Sigmoid colon (tissue), 7 donors: Measurements from ENCODE around the gene ZNF486. TPM values are rescaled to one million over a fixed set of nuclear protein-coding genes. Genes with fewer than 3 reads are reported as not detected.
"Not testable (repeated sequence)": the region's sequence is repeated elsewhere in the genome, so short reads cannot be mapped to it uniquely, and the experiment has no call there.

Experiments used
- DNase-seq: peaks from one replicate; pipeline ENCODE4 v3.0.0-alpha.2; 2019
- H3K27ac ChIP-seq, 4 donors: fragments of 200-600 bp; sonication (generic); one replicate each; pipeline ENCODE4 v1.5.1; 2016 to 2019; ENCODE audit warnings: mild to moderate bottlenecking in 1 of 4
- H3K27me3 ChIP-seq, 3 donors: fragments of 200-600 bp; sonication (generic); one replicate each; pipeline ENCODE4 v1.5.1; 2019; ENCODE audit warnings: mild to moderate bottlenecking in 1 of 3
- H3K36me3 ChIP-seq, 4 donors: fragments of 200-600 bp; sonication (generic); one replicate each; pipeline ENCODE4 v1.5.1; 2016 to 2019
- H3K4me1 ChIP-seq, 4 donors: fragments of 200-600 bp; sonication (generic); one replicate each; pipeline ENCODE4 v1.5.1; 2017 to 2019
- H3K4me3 ChIP-seq, 4 donors: fragments of 200-600 bp; sonication (generic); one replicate each; pipeline ENCODE4 v1.5.1; 2017 to 2019; ENCODE audit warnings: mild to moderate bottlenecking in 2 of 4, moderate library complexity in 1 of 4
- H3K9me3 ChIP-seq, 4 donors: fragments of 200-600 bp in 3 of 4; sonication (generic) in 3 of 4; one replicate each; pipeline versions ENCODE4 v1.5.1 to v1.6.1; 2013 to 2019
- CTCF ChIP-seq, 4 experiments: fragments of 450-650 bp in 3 of 4; fragments of 200-600 bp in 1 of 4; IDR thresholded peaks; one replicate each; pipeline ENCODE4 v1.5.1; 2016 to 2019; ENCODE audit warnings: antibody characterized with exemption in 4 of 4, mild to moderate bottlenecking in 3 of 4, moderate library complexity in 2 of 4
- EP300 ChIP-seq, 4 donors: sonication (generic); formaldehyde crosslinking; IDR thresholded peaks; one replicate each; pipeline ENCODE4 v1.6.1; 2017; ENCODE audit warnings: antibody characterized with exemption in 4 of 4
- POLR2A ChIP-seq, 2 donors: fragments of 450-650 bp; IDR thresholded peaks; one replicate each; pipeline ENCODE4 v1.6.1; 2016; ENCODE audit warnings: antibody characterized with exemption in 2 of 2, mild to moderate bottlenecking in 2 of 2, moderate library complexity in 2 of 2
- POLR2AphosphoS5 ChIP-seq, 4 donors: sonication (generic); formaldehyde crosslinking; IDR thresholded peaks; one replicate each; pipeline ENCODE4 v1.6.1; 2017; ENCODE audit warnings: antibody characterized with exemption in 4 of 4
- WGBS, 2 donors: extraction: QIAGEN DNeasy Blood & Tissue Kit; methylation state at CpG; one replicate each; pipeline ENCODE4 v1.1.7; 2013; 5-methylcytosine and 5-hydroxymethylcytosine counted together
- intact Hi-C: fragments of 100-400 bp; cut with DNase I; formaldehyde crosslinking; loops from one replicate; pipeline ENCODE4 v1.15.1; 2023
- polyA plus RNA-seq, 3 donors: library from polyadenylated mRNA; stranded (reverse); fragments of 200-250 nt; gene quantifications; one replicate each; pipeline ENCODE4 v1.2.3, GENCODE V29; 2013
- total RNA-seq, 4 donors: library from RNA; depleted of rRNA; stranded (reverse); fragments of >200 nt; gene quantifications; one replicate each; pipeline ENCODE4 v1.1.0, GENCODE V29; 2016
- donor health status: healthy with polysubstance abuse.
- donor health status: Bipolar disorder and iron deficiency.
- donor health status: healthy.

Gene ZNF486
- total and polyA plus RNA-seq, 7 donors: 0.92 to 4.2 (median 3.5) TPM

- 28 to 29% methylated on average over 22 of the region's 22 CpGs for WGBS, 2 donors
- Histone ChIP-seq H3K4me1 (peaks cover 0 to 9% (median 7%) of the 10 kb centered on the region in 4 donors), H3K36me3 (peaks cover 0 to 8% (median 3%) of the 10 kb centered on the region in 4 donors), H3K27me3 (no peaks in the 10 kb centered on the region), H3K4me3 (peak overlapping the region; percentile 54 to 71 (median 66)), H3K9me3 (no peaks in the 10 kb centered on the region), H3K27ac (peak overlapping the region; percentile 67 to 85 (median 72))
- intact Hi-C loops: loop anchor here (5.0 kb wide), 2 partner anchors 90 to 130 kb away; partner anchors contain the start of genes ZNF682 and ZNF90
- TF ChIP-seq POLR2A (IDR thresholded peaks at IDR 0.05) (no peak), CTCF (IDR thresholded peaks at IDR 0.05) (no peak)
- no peak for DNase-seq
Measured at GRCh38 chr19:20167651-20168122, 673 bp downstream of the ZNF486 start.

- H3K4me1 ChIP-seq: peaks cover 0 to 9% (median 7%) of the 10 kb centered on the region in 4 donors
- H3K27ac ChIP-seq: no peak overlapping the region
- WGBS, 2 donors: 87 to 92% methylated on average over 3 of the region's 3 CpGs
- H3K36me3 ChIP-seq: peaks cover 0 to 8% (median 3%) of the 10 kb centered on the region in 4 donors
- H3K9me3 ChIP-seq: no peaks in the 10 kb centered on the region
- no peak for TF ChIP-seq POLR2AphosphoS5 (IDR thresholded peaks at IDR 0.05)
- no peak for TF ChIP-seq EP300 (IDR thresholded peaks at IDR 0.05)
- TF ChIP-seq POLR2A (IDR thresholded peaks at IDR 0.05): no peak
- no peak for TF ChIP-seq CTCF (IDR thresholded peaks at IDR 0.05)
- no peak for DNase-seq
- no peaks in the 10 kb centered on the region for H3K27me3 ChIP-seq
- intact Hi-C loops: no loop called here
- H3K4me3 ChIP-seq: no peak overlapping the region
Measured at GRCh38 chr19:20171285-20171684, 4.3 kb downstream of the ZNF486 start.

GRCh38 chr19:20175848-20176247 is 8.8 kb downstream of the ZNF486 start:
- H3K4me3 ChIP-seq, H3K9me3 ChIP-seq, DNase-seq, H3K27ac ChIP-seq, H3K36me3 ChIP-seq, H3K27me3 ChIP-seq, intact Hi-C loops: not testable (repeated sequence)
- 97 to 98% methylated on average over 28 of the region's 28 CpGs for WGBS, 2 donors
- H3K4me1 ChIP-seq: peaks cover 0 to 14% (median 6%) of the 10 kb centered on the region in 4 donors

- H3K27me3 ChIP-seq, DNase-seq, H3K36me3 ChIP-seq, H3K4me3 ChIP-seq, intact Hi-C loops, H3K9me3 ChIP-seq: not testable (repeated sequence)
- peak in 3 of 4 donors; percentile 32 to 66 (median 58) for TF ChIP-seq POLR2AphosphoS5 (IDR thresholded peaks at IDR 0.05)
- Histone ChIP-seq H3K27ac (peak overlapping the region in 1 of 4 donors; percentile 15), H3K4me1 (peaks cover 0 to 14% (median 6%) of the 10 kb centered on the region in 4 donors)
Measured at GRCh38 chr19:20179956-20180355, 12.9 kb downstream of the ZNF486 start.

GRCh38 chr19:20182222-20182785 is 15.3 kb downstream of the ZNF486 start:
- Histone ChIP-seq H3K9me3 (no peaks in the 10 kb centered on the region), H3K4me3 (no peak overlapping the region), H3K27ac (no peak overlapping the region), H3K36me3 (peaks cover 0 to 11% (median 0%) of the 10 kb centered on the region in 4 donors), H3K4me1 (peaks cover 0 to 14% (median 6%) of the 10 kb centered on the region in 4 donors), H3K27me3 (no peaks in the 10 kb centered on the region)
- no peak for DNase-seq
- intact Hi-C loops: no loop called here
- TF ChIP-seq EP300 (IDR thresholded peaks at IDR 0.05) (no peak), POLR2AphosphoS5 (IDR thresholded peaks at IDR 0.05) (no peak), POLR2A (IDR thresholded peaks at IDR 0.05) (no peak), CTCF (IDR thresholded peaks at IDR 0.05) (no peak)

GRCh38 chr19:20186174-20186573 is 19.2 kb downstream of the ZNF486 start:
- Histone ChIP-seq H3K4me1 (peaks cover 0 to 5% (median 0%) of the 10 kb centered on the region in 4 donors), H3K36me3 (peaks cover 0 to 38% (median 13%) of the 10 kb centered on the region in 4 donors), H3K9me3 (no peaks in the 10 kb centered on the region), H3K27me3 (no peaks in the 10 kb centered on the region), H3K4me3 (no peak overlapping the region), H3K27ac (no peak overlapping the region)
- intact Hi-C loops: no loop called here
- 89 to 92% methylated on average over 4 of the region's 4 CpGs for WGBS, 2 donors
- TF ChIP-seq POLR2A (IDR thresholded peaks at IDR 0.05) (no peak), EP300 (IDR thresholded peaks at IDR 0.05) (no peak), POLR2AphosphoS5 (IDR thresholded peaks at IDR 0.05) (no peak), CTCF (IDR thresholded peaks at IDR 0.05) (no peak)
- no peak for DNase-seq
